Measurements from ENCODE around the gene RP2.

DNA sequence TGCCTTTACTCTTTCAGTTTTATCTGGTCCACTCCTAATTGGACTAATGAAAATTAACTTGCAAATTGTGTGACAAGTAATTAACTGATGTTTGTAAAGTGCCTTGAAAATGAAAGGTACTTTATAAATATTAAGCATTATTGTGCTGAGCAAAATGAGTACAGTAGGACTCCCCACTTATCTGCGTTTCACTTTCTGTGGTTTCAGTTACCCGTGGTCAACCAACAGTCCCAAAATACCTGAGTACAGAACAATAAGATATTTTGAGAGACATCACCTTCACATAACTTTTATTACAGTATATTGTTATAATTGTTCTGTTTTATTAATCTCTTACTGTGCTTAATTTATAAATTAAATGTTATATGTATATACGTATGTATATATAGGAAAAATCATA, 48.0 kb downstream of the RP2 start:
- no peak for TF ChIP-seq SREBF2 (IDR thresholded peaks at IDR 0.05)
- no peak for TF ChIP-seq RFX5 (IDR thresholded peaks at IDR 0.05)
- no peak for TF ChIP-seq POLR2A (IDR thresholded peaks at IDR 0.05; ENCODE audit: low read length)
- TF ChIP-seq NR3C1 (IDR thresholded peaks at IDR 0.05), result no peak
- TF ChIP-seq, protein P1, sequence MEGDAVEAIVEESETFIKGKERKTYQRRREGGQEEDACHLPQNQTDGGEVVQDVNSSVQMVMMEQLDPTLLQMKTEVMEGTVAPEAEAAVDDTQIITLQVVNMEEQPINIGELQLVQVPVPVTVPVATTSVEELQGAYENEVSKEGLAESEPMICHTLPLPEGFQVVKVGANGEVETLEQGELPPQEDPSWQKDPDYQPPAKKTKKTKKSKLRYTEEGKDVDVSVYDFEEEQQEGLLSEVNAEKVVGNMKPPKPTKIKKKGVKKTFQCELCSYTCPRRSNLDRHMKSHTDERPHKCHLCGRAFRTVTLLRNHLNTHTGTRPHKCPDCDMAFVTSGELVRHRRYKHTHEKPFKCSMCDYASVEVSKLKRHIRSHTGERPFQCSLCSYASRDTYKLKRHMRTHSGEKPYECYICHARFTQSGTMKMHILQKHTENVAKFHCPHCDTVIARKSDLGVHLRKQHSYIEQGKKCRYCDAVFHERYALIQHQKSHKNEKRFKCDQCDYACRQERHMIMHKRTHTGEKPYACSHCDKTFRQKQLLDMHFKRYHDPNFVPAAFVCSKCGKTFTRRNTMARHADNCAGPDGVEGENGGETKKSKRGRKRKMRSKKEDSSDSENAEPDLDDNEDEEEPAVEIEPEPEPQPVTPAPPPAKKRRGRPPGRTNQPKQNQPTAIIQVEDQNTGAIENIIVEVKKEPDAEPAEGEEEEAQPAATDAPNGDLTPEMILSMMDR (IDR thresholded peaks at IDR 0.05), result no peak
- TF ChIP-seq CHD2 (IDR thresholded peaks at IDR 0.05; ENCODE audit: low read length, partially characterized antibody), result no peak
- no peak for TF ChIP-seq RNF2 (IDR thresholded peaks at IDR 0.05; ENCODE audit: borderline replicate concordance, low read depth)
- TF ChIP-seq EHMT2 (IDR thresholded peaks at IDR 0.05; ENCODE audit: low read depth), result no peak
- TF ChIP-seq TP53 (CRISPR knock-in tag; IDR thresholded peaks at IDR 0.05), result no peak

All from A549 (cell line).